GM19324 (cell line): ENCODE data around the gene TRIM45.
"Not testable (repeated sequence)": the region's sequence is repeated elsewhere in the genome, so short reads cannot be mapped to it uniquely, and the experiment has no call there.

Source experiments
- ATAC-seq: cut with Tn5 transposase; IDR thresholded peaks from one replicate; pipeline ENCODE4 v1.9.1; 2021; ENCODE audit warnings: mild to moderate bottlenecking, moderate library complexity; ENCODE audit not compliant: unreplicated experiment, low FRiP score

Gene TRIM45, protein sequence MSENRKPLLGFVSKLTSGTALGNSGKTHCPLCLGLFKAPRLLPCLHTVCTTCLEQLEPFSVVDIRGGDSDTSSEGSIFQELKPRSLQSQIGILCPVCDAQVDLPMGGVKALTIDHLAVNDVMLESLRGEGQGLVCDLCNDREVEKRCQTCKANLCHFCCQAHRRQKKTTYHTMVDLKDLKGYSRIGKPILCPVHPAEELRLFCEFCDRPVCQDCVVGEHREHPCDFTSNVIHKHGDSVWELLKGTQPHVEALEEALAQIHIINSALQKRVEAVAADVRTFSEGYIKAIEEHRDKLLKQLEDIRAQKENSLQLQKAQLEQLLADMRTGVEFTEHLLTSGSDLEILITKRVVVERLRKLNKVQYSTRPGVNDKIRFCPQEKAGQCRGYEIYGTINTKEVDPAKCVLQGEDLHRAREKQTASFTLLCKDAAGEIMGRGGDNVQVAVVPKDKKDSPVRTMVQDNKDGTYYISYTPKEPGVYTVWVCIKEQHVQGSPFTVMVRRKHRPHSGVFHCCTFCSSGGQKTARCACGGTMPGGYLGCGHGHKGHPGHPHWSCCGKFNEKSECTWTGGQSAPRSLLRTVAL

DNA sequence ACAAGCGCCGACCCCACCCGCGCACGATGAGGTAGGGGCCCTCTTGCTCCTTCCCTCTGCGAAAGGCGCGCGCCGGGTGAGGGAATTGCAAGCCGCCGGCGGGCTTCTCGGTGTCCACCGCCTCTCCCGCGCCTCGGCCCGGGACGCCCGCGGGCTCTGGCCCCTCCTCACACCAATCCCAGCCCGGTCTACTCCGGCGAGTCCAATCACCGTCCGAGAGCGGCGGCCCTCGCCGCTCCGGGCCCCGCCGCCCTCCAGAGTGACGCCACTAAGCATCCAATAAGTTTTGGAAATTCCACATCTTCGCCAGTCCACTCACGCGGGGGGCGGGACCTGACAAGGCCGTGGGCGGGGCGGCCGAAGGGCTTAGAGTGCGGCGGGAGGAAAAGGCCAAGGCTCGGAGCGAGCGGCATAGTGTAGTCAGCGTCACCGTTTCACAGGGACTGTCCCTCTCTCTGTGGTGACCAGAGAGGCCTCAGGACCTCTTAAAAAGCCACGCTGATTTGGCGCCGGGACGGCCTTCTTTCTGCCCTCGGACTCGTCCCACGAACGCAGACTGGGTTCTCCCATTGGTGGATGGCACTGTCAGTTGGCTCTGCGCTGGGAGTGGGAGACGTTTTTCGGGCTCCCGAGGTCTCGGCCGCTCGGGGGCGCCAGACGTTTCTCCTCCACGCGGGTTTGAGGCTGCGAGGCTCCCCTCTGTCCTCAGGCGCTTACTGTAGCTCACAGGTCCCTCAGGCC lies at the start of gene TRIM45:
TRIM45 (minus strand) TSS at position 161 of the 741 bp plus-strand sequence. CDS start 548 bp downstream, outside the sequence.
- peak; percentile 92 for ATAC-seq

GRCh38 chr1:117169871-117170596 lies 48.5 kb upstream of the TRIM45 start:
- no peak for ATAC-seq

- no peak for ATAC-seq
These were observed 45.9 kb upstream of the TRIM45 start for GRCh38 chr1:117167402-117167801.

GRCh38 chr1:117166076-117166475 lies 44.5 kb upstream of the TRIM45 start:
- ATAC-seq = no peak

DNA sequence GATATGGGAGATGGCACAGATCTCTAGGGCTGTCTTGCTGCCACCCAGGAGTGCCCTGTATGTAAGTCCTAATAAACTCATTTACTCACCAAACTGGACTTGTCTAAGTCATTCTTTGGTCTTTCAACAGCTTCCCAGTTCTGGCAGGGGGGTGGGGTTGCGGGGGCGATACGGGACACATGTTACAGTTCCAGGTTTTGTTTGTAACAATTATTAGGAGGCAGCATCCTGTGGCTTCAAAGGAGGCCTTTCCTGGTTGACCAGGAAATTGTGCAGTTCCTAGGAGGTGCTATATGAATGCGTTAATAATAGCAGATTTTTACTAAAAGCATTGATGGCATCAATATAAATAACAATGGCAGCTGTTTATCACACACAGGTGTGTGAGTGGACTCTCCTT lies 42.7 kb upstream of the TRIM45 start:
- no peak for ATAC-seq

- ATAC-seq = no peak
These were observed 41.3 kb upstream of the TRIM45 start for GRCh38 chr1:117162816-117163215.

DNA sequence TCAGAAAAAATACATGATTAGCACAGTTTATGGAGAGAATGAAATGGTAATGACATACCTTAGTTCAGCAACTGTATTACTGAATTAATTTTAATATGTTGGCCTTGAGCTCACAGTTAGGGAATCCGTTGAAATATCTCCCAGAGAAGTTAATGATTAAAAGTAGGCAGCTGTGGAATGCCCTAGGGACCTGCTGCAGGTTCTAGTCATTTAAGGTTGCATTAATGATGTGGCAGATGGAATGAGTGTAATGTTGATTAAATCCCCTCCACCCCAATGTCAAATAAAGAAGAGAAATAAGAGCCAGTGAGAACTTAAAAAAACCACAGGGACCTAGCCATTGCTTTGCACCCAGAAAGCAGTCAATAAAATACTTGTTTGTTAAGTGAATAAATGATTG lies 40.3 kb upstream of the TRIM45 start:
- ATAC-seq = no peak

GRCh38 chr1:117151305-117151704 lies 29.8 kb upstream of the TRIM45 start:
- not testable (repeated sequence) for ATAC-seq

- ATAC-seq = no peak
These were observed 28.8 kb upstream of the TRIM45 start for GRCh38 chr1:117150316-117150715.

- ATAC-seq = no peak
These were observed 26.5 kb upstream of the TRIM45 start for GRCh38 chr1:117147856-117148588.

GRCh38 chr1:117147341-117147831 lies 25.8 kb upstream of the TRIM45 start:
- no peak for ATAC-seq

GRCh38 chr1:117146575-117147340 lies 25.2 kb upstream of the TRIM45 start:
- ATAC-seq = no peak

DNA sequence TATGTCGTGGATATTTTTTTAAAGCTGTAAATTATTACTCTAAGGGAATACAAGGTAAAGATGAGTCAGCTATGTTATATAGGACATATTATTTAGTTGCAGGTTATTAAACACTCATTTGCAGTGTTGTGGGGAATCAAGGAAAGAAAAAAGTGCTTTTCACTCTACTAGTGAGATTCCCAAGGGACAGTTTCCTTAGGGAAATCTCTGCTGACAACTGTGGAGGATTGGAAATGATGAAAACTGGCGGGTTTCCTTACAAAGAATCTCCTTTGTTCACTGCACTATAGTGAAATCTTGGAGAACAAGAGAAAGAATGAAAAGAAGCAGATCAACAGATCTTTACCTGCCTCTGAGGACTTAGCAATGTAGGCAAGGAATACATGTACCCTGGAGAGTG lies 24.5 kb upstream of the TRIM45 start:
- ATAC-seq = no peak

DNA sequence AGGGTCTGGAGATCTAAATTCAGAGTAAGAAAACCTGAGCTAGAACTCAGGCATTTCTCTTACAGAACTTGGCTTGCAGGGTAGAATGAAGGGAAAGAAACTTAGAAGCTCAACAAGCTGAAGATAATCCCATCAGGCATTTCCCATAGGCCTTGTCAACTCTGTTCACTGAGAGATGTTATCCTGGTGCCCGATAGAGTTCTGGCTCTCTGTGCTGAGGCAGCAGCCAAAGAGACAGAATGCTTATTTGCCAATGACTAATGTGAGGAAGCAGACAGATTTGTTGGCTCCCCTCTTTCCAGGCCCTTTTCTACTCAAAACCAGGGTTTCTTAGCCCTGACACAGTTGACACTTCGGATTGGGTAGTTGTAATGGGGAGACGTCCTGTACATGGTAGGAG lies 22.3 kb upstream of the TRIM45 start:
- ATAC-seq = no peak

- ATAC-seq = no peak
These were observed 21.6 kb upstream of the TRIM45 start for GRCh38 chr1:117143172-117143571.

DNA sequence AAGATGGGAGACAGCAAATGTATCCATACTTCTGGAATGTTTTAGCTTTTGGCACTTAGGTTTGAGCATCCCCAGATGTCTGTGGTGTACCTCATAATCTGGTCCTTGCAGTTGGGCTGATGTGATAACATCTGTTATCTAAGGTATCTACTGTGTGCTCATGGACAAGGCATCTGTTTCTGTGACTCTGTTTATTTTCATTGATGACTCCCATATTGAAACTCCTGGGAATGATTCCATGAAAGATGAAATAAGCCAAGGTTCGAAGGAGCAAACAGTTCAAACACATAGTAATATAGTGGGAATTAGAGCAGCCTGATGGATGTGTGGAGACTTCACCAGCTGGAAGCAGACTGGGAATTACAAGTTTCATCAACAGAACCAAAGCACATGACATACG lies 20.7 kb upstream of the TRIM45 start:
- ATAC-seq = no peak

DNA sequence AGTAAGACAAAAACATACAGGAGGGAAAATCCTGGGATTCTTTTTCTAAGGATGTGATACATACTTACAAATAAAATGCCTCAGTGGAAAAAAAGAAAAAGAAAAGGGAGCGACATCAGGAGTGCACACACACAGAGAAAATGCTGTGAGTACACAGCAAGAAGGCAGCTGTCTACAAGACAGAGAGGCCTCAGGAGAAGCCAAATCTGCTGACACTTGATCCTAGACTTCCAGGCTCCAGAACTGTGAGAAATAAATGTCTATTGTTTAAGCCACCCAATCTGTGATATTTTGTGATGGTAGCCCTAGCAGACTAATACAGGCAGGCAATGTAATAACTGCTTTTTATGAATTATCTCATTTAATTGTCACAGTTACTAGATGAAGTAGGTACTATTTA lies 17.0 kb upstream of the TRIM45 start:
- no peak for ATAC-seq

DNA sequence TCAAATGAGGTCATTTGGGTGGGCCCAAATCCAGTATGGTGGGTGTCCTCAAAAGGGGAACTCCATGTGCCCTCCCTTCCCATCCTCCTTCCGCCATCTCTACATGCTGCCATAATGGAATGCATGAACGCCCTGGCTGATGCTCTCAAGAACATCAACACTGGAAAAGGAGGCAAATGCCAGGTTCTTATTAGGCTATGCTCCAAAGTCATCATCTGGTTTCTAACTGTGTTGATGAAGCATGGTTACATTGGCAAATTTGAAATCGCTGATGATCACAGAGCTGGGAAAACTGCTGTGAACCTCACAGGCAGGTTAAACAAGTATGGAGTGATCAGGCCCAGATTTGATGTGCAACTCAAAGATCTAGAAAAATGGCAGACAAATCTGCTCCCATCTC lies 16.6 kb upstream of the TRIM45 start:
- no peak for ATAC-seq

- ATAC-seq = no peak
These were observed 15.8 kb upstream of the TRIM45 start for GRCh38 chr1:117137281-117137855.
